Left forelimb (tissue), 1 donor: ENCODE data around the gene PIK3R5.

Source experiments
- DNase-seq: peaks from one replicate; pipeline ENCODE4 v3.0.0-alpha.2; 2018; ENCODE audit warnings: low spot score

Gene PIK3R5

GRCh38 chr17:8952191-8952590 lies 13.3 kb downstream of the PIK3R5 start:
- no peak for DNase-seq

GRCh38 chr17:8951206-8951605 lies 14.3 kb downstream of the PIK3R5 start:
- DNase-seq = no peak

- DNase-seq = no peak
Observed at GRCh38 chr17:8949061-8949661, 16.3 kb downstream of the PIK3R5 start.

- no peak for DNase-seq
Observed at GRCh38 chr17:8948462-8948861, 17.0 kb downstream of the PIK3R5 start.

DNA sequence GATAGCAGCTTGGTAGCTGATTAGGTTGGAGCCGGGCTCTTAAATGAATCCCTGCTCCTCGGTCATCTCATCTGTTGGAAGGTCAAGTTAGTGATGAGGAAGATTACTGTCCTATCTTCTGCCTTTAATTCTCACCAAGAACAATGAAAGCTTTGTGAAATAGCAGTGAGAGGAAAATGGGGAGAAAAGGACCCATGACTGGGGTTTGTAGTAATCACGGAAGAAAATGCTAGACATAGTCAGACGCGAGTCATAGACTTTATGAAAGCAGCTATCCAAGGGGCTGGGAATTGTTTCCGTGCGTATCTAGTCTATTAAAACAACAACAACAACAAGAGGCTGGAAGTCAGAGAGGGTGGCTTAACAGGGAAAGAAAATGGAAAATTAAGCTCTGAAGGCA lies 18.3 kb downstream of the PIK3R5 start:
- DNase-seq = no peak

DNA sequence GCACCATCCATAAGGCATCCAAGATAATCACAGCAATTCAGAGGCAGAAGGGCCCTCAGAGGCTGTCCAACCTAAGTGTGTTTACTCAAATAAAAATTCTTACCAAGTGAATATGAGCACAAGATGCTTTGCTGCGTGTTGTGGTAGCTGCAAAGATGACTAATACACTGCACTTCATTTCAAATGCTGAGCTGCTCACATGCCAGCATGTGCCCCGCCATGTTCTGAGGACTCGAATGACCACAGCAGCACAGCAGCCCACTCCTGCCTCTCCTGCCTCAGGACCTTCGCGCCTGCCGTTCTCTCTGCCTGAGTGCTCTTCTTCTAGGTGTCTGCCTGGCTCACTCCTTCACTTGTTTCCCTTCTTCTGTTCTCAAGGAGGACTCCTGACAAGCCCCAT lies 19.0 kb downstream of the PIK3R5 start:
- DNase-seq = no peak

- no peak for DNase-seq
Observed at GRCh38 chr17:8946071-8946470, 19.4 kb downstream of the PIK3R5 start.

DNA sequence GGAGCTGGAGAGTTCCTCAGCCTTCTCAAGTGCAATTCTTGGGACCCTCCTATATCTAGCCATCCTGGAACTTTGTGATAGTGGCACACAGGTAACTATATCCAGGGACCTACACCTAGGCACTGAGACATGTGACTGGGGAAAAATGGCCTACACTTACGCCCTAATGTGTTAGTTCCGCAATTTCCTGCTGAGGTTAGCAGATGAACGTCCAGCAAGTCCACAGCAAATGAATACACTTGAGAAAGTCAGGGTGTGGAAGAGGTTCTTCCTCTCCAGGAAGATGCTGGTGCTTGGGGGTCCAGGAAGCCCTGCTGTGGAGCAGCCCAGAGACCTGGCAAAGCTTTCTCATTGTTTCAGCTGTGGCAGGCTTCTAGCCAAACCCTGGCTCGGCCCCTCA lies 20.8 kb downstream of the PIK3R5 start:
- no peak for DNase-seq

DNA sequence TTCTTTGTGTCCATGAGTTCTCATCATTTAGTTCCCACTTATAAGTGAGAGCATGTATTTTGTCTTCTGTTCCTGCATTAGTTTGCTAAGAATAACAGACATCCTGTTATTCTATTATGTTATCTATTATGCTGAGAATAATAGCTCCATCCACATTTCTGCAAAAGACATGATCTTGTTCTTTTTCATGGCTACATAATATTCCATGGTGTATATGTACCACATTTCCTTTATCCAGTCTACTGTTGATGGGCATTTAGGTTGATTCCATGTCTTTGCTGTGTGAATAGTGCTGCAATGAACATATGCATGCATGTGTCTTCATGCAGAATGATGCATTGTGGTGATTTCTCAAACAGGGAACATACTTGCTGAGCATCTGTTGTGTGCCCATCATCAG lies 21.4 kb downstream of the PIK3R5 start:
- no peak for DNase-seq

DNA sequence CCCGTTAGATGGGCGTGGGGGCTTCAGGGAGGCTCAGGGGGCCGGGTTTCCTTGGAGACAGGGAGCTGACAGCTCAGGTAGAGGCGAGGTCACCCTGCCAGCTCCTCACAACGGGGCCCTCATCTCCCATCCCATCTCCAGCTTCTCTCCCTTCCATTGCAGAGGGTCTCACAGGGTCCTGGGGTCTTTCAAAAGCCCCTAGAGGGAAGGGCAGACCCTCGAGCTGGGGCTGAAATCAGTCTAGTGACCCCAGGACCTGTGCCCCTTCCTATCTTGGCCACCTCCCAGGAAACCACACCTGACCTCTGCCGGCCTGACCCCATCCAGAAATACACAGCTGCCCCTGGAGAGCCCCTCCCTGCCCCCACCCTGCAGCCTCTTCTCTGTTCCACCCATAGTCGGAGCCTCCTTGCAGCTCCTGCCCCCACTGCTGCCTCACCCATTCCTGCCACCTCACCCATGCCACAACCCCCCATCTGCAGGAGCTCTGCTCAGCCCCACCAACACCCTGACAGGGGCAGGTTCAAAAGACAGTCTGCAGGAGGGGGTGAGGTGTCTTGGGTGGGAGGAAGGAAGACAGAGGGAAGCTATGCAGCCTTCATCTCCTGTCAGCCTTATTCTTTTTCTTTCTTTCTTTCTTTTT lies 23.4 kb downstream of the PIK3R5 start:
- DNase-seq = no peak

DNA sequence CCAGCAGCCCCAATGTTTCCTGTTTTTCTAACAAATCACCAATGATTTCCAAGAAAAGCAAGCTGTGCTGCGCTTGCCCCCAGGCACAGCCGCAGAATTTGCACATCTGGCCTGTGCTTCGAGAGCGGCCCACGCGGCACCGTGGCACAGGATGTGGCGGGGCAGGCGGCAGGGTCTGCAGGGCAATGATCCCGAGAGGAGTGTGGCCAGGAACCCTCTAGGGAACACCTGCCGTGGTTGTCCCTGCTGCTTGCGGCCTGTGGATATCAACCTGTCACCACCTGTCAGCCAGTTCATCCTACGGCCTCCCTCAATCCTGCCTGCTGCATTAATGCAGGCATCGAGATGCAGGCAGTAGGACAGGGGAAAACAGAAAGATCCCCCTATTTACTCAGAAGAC lies 24.0 kb downstream of the PIK3R5 start:
- no peak for DNase-seq

GRCh38 chr17:8940866-8941471 lies 24.5 kb downstream of the PIK3R5 start:
- DNase-seq = no peak

DNA sequence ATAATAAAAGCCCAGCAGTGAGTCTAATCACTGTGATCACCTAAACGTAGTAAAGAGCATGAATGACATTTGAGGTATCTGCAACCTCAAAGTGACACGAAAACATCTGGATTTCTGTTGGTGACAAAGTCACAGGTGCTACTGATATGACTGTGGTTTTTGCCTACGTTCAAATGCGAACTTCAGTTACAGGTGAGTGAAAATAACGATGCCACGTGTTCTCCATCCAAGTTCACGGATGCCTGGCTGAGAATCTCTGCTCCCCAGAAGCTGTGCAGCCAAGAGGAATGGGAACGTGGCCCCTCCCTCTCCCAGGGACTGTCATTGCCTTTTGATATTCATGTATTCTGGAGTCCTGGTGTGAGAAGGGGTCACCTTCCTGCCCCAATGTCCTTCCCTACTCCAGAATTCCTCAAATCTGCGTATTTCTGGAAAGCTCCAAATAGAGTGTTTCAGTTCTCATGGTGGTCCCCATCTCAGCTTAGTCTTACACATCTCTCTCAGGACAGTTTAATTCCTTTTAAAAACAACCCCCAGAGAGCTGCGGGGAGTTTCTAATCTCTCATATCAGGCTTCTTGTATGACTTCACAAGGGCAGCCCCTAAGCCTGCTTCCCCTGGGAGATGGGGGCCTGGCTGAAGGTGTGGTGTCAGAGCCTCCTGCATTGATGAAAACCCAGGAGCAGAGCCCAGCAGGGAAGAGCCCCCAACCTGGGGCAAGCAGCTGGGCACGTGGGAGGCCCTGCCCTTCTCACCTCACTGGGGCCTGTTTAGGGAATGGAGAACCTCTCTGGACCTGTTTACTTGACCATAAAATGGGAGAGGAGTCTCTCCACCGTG lies 25.8 kb downstream of the PIK3R5 start:
- DNase-seq = no peak

- DNase-seq = no peak
Observed at GRCh38 chr17:8938933-8939332, 26.6 kb downstream of the PIK3R5 start.

DNA sequence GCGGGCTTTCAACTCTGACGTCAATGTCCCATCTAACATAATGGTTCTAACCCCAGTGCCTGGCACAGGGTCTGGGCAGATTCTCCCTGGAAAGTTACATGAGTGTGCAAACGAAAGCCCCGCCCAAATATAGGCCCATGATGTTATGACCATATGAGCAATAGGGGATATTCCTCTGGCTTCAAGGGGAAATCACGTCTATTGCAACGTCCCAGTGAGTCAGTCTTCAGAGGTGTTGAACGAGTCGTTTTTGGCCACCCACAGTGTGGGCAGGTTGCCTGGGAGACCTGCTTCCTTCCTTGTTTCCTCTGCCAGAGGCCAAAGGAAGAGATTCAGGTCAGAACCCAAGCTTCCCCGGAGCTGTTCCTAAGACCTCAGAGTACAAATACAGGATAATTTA lies 30.3 kb downstream of the PIK3R5 start:
- DNase-seq = no peak

DNA sequence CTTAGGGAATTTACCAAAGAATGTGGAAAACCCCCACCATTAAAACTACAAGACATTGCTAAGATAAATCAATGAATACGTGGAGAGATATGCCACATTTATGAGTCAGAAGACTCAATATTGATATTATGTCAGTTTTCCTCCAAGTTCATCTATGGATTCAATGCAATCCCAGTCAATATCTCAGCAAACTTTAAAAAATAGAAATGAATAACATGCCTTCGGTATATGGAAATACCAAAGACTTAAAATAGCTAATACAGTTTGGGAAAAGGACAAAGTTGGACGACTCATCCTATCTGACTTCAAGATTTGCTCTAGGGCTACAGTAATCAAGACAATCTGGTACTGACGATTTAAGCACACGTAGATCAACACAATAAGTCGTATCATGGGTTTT lies 31.2 kb downstream of the PIK3R5 start:
- DNase-seq = no peak

- no peak for DNase-seq
Observed at GRCh38 chr17:8930649-8931048, 34.9 kb downstream of the PIK3R5 start.

DNA sequence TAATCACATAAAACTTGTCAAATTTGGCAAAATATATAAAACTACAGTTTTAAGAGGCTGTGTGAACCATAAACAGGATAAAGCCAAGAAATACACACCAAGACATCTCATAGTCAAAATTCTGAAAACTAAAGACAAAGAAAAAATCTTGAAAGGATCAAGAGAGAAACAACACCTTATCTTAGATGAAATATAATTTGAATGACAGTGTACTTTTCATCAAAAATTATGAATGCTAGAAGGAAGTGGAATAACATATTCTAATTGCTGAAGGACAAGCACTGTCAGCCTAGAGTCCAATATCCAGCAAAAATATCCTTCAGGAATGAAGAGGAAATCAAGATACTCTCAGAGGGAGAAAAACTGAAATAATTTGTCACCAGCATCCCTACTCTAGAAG lies 37.2 kb downstream of the PIK3R5 start:
- no peak for DNase-seq

- DNase-seq = no peak
Observed at GRCh38 chr17:8927395-8927794, 38.1 kb downstream of the PIK3R5 start.

DNA sequence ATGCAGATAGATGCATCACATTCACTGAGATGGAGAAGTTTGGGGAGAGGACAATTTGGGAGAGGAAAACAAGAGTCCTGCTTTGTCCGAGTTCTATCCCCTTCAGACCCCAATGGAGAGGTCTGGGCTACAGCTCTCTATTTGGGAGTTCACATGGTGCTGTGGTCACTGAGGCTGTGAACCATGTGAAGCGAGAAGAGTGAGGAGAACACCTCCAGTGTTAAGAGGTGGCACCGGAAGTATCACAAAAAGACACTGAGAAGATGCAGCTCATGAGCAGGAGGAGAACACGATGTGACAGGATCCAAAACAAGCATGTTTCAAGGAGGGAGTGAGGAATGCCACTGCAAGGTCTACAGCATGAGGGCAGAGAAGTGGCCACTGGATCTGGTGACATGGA lies 39.7 kb downstream of the PIK3R5 start:
- no peak for DNase-seq

DNA sequence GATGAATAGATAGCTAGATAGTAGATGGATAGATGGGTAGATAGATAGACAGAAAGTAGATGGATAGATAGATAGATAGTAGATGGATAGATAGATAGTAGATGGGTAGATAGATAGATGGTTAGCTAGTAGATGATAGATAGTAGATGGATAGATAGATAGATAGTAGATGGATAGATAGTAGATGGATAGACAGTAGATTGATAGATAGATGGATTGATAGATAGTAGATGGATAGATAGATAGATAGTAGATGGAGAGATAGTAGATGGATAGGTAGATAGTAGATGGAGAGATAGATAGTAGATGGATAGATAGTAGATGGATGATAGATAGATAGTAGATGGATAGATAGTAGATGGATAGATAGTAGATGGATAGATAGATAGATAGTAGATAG lies 40.4 kb downstream of the PIK3R5 start:
- no peak for DNase-seq

DNA sequence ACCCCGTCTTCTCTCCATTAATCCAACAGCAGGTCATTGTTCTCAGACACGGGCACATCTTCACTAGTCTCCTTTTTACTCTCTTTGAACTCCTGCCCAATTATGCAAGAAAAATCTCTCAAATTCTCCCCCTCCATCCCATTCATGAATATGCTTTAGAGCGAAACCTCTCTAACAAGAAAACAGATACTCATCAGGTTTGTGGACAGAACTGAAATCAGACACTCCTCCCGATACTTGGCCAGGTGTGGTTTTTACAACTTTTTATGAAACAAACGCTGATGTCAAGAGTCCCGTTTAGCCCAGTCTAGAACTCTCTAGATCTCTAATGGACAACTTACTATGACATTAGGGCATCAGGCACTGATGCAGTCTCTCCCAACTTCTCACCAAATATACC lies 40.9 kb downstream of the PIK3R5 start:
- no peak for DNase-seq

DNA sequence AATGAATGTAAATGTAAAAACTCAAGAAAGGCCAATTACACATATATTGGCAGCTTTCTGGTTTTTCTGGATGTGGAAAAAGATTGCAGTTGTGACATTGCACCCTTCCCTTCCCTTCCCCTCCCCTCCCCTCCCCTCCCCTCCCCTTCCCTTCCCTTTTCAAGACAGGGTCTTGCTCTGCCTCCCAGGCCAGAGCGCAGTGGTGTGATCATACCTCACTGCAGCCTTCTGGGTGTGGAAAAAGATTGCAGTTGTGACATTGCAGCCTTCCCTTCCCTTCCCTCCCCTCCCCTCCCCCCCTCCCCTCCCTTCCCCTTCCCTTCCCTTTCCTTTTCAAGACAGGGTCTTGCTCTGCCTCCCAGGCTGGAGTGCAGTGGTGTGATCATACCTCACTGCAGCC lies 41.7 kb downstream of the PIK3R5 start:
- DNase-seq = no peak
